Breast epithelium (tissue), 3 donors: ENCODE data around the gene GTPBP6.

ENCODE experiments used
- CTCF ChIP-seq, 3 donors: fragments of 450-650 bp; IDR thresholded peaks; one replicate each; pipeline ENCODE4 v1.5.1; 2016 to 2017; ENCODE audit warnings: antibody characterized with exemption in 3 of 3, mild to moderate bottlenecking in 3 of 3, moderate library complexity in 3 of 3
- POLR2A ChIP-seq: fragments of 450-650 bp; IDR thresholded peaks from one replicate; pipeline ENCODE4 v1.6.1; 2016; ENCODE audit warnings: antibody characterized with exemption, mild to moderate bottlenecking, moderate library complexity

GRCh38 chrX:358651-359143 lies 40.1 kb upstream of the GTPBP6 start:
- TF ChIP-seq CTCF (IDR thresholded peaks at IDR 0.05), result no peak
- TF ChIP-seq POLR2A, result no peak
